GM19238 (cell line): ENCODE measurements around the gene TIE1.

ENCODE experiments used
- DNase-seq: peaks from one replicate; pipeline ENCODE4 v3.0.0; 2011; ENCODE audit warnings: low spot score; ENCODE audit not compliant: insufficient read length

The TIE1 gene

DNA sequence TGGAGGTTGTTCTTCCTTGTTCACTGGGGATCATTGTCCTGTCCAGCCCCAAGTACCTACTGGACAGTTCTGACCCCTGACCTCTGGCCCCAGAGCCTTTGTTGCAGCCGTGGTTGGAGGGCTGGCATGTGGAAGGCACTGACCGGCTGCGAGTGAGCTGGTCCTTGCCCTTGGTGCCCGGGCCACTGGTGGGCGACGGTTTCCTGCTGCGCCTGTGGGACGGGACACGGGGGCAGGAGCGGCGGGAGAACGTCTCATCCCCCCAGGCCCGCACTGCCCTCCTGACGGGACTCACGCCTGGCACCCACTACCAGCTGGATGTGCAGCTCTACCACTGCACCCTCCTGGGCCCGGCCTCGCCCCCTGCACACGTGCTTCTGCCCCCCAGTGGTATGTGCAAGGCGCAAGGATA, 11.4 kb downstream of the TIE1 start:
- DNase-seq: no peak

DNA sequence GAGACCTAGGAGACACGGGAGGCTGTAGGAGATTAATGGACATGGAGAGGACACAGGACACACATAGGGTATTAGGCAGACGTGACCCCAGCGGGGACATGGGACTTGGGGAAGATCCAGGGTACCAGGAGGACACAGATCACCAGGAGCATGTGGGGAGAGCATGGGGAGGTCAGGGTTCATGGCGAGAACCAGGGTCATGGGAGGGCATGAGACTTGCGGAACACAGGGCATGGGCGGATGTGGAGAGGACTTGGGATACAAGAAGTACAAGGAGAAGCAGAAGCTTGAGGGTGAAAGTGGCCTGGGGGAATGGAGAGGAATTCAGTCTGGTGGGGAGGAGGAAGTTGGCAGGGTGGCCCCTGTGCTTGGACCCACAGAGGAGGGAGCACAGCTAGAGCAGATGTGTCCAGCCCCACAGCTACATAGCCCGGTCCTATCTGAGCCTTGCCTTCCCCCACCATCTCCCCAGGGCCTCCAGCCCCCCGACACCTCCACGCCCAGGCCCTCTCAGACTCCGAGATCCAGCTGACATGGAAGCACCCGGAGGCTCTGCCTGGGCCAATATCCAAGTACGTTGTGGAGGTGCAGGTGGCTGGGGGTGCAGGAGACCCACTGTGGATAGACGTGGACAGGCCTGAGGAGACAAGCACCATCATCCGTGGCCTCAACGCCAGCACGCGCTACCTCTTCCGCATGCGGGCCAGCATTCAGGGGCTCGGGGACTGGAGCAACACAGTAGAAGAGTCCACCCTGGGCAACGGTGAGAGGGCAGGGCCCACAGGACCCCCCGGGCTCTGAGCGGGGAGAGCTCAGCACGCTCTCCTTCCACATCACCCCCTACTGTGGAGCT, 12.1 kb downstream of the TIE1 start:
- no peak for DNase-seq

- DNase-seq: no peak
Observed at GRCh38 chr1:43313771-43314170, 13.0 kb downstream of the TIE1 start.

- DNase-seq: no peak
Observed at GRCh38 chr1:43314233-43314632, 13.5 kb downstream of the TIE1 start.

DNA sequence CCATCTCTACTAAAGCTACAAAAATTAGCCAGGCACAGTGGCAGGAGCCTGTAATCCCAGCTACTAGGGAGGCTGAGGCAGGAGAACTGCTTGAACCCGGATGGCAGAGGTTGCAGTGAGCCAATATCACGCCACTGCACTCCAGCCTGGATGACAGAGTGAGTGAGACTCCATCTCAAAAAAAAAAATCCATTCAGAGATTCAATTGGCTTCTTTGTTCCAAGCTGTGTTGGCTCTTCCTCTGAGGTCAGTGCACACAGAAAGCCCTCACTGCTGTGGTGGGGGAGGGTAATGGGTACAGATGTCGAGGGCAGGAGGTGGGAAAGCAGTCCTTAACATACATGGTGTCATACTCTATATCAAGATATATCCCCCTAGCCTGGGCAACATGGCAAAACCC, 14.7 kb downstream of the TIE1 start:
- DNase-seq: no peak

GRCh38 chr1:43315963-43316737, 15.4 kb downstream of the TIE1 start:
- no peak for DNase-seq

- DNase-seq: no peak
Observed at GRCh38 chr1:43316738-43317520, 16.1 kb downstream of the TIE1 start.

DNA sequence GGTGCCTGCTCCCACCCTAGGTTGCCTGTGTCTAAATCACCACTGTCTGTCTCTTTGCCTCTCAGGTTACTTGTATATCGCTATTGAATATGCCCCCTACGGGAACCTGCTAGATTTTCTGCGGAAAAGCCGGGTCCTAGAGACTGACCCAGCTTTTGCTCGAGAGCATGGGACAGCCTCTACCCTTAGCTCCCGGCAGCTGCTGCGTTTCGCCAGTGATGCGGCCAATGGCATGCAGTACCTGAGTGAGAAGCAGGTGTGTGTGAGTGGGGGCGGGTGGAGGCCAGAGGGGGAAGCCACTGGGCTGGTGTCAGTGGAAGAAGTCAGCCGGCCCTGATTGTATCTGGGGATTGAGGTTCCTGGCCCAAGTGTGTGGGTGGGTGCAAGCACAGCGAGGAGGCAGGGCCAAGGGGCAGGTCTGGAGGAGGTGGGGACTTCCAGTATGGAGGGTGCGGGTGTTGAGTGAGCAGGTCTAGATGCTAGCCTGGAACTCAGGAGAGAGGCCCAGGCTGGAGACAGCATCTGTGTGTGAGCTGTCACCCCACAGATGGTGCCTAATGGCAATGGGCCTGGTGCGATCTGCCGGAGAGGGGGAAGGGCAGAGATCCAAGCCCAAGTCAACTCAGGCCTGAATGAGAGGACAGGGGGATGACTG, 17.2 kb downstream of the TIE1 start:
- DNase-seq: no peak

- DNase-seq: no peak
Observed at GRCh38 chr1:43318831-43319230, 18.0 kb downstream of the TIE1 start.

DNA sequence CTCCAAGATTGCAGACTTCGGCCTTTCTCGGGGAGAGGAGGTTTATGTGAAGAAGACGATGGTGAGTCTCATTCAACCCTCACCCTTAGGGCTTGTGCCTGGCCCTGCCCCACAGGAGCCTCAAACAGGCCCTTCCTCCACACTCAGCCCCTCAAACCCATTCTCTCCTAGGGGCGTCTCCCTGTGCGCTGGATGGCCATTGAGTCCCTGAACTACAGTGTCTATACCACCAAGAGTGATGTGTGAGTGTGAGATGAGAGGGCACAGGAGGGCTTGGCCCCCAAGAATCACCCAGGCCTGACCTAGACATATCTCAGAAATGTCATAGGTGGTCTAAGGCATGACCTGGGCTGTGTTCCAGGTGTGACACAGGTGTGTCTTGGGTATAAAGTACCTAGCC, 18.5 kb downstream of the TIE1 start:
- DNase-seq: no peak

DNA sequence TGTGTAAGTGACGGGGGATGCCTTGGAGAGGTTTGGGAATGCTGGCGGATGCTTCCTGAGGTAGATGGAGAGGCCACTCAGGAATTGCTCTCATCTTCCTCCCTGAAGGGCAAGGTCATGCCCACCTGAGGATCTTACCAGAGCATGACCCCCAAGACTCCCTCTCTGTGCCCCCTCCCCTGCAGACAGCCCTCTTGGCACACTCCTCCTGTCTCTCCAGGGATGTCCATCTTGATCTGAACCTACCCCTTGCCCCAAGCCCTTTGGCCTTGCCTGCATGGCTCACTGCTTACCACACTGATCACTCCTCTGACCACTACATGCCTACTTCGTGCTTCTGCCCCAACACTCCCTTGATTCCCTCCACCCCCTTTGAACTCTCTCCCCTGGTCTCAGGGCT, 19.0 kb downstream of the TIE1 start:
- DNase-seq: no peak

- DNase-seq: no peak
Observed at GRCh38 chr1:43321331-43321891, 20.6 kb downstream of the TIE1 start.

DNA sequence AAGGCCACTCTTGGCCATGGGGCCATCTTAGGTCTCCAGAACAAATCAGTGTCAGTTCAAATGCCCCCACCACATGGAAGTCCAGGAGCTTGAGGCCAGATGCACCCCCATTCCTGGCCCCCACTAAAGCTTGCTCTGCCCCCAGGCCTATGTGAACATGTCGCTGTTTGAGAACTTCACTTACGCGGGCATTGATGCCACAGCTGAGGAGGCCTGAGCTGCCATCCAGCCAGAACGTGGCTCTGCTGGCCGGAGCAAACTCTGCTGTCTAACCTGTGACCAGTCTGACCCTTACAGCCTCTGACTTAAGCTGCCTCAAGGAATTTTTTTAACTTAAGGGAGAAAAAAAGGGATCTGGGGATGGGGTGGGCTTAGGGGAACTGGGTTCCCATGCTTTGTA, 21.7 kb downstream of the TIE1 start:
- DNase-seq: no peak

DNA sequence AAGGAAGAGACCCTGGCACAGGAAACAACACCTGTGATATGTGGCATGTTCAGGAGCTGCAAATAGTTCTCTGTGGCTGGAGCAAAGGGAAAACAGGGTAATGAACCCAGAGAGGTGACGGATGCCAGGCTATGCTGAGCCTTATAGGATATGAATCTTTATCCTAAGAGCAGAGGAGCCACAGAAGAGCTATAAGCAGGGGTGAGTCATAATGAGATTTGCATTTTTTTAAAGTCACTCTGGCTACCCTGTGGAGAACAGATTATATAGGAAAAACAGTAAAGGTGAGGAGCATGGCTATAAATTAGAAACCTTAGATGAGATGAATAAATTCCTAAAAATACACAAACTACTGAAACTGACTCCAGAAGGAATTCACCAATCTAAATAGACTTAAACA, 24.0 kb downstream of the TIE1 start:
- DNase-seq: no peak

DNA sequence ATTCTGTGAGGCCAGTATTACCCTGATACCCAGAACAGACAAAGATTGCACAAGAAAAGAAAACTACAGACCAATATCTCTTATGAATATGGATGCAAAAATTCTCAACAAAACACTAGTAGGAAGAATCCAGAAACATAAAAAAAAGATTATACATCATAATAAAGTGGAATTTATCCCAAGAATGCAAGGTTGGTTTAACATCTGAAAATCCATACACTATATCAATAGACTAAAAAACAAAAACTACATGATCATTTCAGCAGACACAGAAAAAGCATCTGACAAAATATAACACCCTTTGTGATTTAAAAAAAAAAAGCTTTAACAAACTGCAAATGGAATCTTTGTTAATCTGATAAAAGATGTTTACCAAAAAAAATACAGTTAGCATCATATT, 24.6 kb downstream of the TIE1 start:
- DNase-seq: no peak

DNA sequence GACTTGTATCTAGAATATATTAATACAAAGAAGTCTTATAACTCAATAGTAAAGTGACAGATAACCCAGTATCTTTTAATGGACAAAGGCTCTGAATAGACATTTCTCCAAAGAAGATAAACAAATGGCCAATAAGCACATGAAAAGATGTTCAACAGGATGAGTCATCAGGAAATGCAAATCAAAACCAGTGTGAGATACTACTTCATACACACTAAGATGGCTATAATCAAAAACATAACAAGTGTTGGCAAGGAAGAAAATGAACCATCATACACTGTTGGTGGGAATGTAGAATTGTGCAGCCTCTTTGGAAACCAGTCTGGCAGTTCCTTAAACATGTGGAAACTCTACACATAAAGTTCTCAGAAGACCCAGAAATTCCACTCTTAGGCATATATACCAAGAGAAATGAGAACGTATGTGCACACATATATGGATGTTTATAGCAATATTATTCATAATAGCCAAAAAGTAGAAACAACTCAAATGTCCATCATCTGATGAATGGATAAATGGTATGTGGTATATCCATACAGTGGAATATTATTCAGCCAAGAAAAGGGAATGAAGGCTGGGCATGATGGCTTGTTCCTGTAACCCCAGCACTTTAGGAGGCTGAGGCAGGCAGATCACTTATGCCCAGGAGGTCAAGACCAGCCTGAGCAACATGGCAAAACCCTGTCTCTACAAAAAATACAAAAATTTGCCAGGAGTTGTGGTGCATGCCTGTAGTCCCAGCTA, 26.9 kb downstream of the TIE1 start:
- no peak for DNase-seq

- DNase-seq: no peak
Observed at GRCh38 chr1:43329995-43330751, 29.4 kb downstream of the TIE1 start.

- DNase-seq: no peak
Observed at GRCh38 chr1:43331688-43332087, 30.9 kb downstream of the TIE1 start.

- no peak for DNase-seq
Observed at GRCh38 chr1:43334453-43335205, 33.8 kb downstream of the TIE1 start.
